ENCODE results near the gene SPRYD3.

The SPRYD3 gene

DNA sequence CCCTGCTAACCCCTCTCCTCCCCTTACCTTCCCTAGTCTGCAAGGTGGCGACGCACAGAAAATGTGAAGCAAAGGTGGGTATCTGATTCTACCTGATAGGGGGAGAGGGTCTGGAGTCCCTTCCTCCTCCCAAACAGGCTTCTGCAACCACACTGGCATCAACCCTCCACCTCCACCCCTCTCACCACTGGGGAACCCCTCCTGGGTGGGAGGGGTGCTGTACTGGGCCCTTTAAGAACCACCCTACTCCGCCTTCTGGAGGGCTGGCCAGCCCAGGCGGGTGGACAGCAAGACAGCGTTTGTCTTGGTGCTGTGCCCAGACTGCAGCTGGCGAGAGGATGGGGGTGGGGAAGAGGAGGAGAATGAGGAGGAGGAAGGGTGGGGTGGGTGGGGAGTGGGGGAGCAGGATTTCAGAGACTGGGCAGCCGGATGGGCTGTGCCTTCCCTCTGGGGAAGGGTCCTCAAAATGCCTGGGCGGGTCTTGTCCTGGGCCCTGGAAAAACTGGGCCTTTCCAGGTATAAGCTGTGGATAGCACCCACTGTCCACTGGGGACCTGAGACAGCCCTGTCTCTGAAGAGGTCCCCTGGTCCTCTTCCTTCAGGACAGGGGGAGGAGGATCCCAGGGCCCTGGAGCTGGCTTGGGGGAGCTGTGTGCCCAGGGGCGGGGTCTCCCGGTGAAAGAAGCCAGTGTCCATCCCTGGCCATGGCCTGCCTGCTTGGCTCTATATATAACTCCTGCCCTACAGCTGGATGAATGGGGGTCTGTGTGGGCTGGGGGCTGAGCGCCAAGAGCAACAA, 26.6 kb downstream of the SPRYD3 start (continued):
- TF ChIP-seq GLI4 (tag by site-specific recombination; IDR thresholded peaks at IDR 0.05) = no peak
- TF ChIP-seq ZNF513 (tag by site-specific recombination; IDR thresholded peaks at IDR 0.05) = no peak
- TF ChIP-seq, protein P1, sequence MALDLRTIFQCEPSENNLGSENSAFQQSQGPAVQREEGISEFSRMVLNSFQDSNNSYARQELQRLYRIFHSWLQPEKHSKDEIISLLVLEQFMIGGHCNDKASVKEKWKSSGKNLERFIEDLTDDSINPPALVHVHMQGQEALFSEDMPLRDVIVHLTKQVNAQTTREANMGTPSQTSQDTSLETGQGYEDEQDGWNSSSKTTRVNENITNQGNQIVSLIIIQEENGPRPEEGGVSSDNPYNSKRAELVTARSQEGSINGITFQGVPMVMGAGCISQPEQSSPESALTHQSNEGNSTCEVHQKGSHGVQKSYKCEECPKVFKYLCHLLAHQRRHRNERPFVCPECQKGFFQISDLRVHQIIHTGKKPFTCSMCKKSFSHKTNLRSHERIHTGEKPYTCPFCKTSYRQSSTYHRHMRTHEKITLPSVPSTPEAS (tag by site-specific recombination; IDR thresholded peaks at IDR 0.05) = no peak
- TF ChIP-seq ZNF148 (tag by site-specific recombination; IDR thresholded peaks at IDR 0.05; ENCODE audit: borderline replicate concordance) = no peak
- peak; percentile 59 for TF ChIP-seq SP3 (tag by site-specific recombination; IDR thresholded peaks at IDR 0.05)
- no peak for TF ChIP-seq ZBTB1 (tag by site-specific recombination; IDR thresholded peaks at IDR 0.05)
- 0 out of 2 replicates have a peak, but pooled peaks have one; percentile 66 for TF ChIP-seq KLF17 (tag by site-specific recombination; IDR thresholded peaks at IDR 0.05)
- no peak for TF ChIP-seq ZNF366 (tag by site-specific recombination; conservative IDR thresholded peaks at IDR 0.05)
- peak; percentile 87 for TF ChIP-seq ZBTB8A (tag by site-specific recombination; IDR thresholded peaks at IDR 0.05)
- TF ChIP-seq SP2 (tag by site-specific recombination; IDR thresholded peaks at IDR 0.05) = peak; percentile 64
- TF ChIP-seq, protein P2, sequence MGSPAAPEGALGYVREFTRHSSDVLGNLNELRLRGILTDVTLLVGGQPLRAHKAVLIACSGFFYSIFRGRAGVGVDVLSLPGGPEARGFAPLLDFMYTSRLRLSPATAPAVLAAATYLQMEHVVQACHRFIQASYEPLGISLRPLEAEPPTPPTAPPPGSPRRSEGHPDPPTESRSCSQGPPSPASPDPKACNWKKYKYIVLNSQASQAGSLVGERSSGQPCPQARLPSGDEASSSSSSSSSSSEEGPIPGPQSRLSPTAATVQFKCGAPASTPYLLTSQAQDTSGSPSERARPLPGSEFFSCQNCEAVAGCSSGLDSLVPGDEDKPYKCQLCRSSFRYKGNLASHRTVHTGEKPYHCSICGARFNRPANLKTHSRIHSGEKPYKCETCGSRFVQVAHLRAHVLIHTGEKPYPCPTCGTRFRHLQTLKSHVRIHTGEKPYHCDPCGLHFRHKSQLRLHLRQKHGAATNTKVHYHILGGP (tag by site-specific recombination; IDR thresholded peaks at IDR 0.05) = no peak
- TF ChIP-seq ZNF292 (tag by site-specific recombination; IDR thresholded peaks at IDR 0.05; ENCODE audit: borderline replicate concordance, low read depth) = no peak
- no peak for TF ChIP-seq ZSCAN16 (tag by site-specific recombination; IDR thresholded peaks at IDR 0.05)
- TF ChIP-seq MEIS1 (CRISPR knock-in tag; IDR thresholded peaks at IDR 0.05; ENCODE audit: borderline replicate concordance) = no peak
- TF ChIP-seq, protein P3, sequence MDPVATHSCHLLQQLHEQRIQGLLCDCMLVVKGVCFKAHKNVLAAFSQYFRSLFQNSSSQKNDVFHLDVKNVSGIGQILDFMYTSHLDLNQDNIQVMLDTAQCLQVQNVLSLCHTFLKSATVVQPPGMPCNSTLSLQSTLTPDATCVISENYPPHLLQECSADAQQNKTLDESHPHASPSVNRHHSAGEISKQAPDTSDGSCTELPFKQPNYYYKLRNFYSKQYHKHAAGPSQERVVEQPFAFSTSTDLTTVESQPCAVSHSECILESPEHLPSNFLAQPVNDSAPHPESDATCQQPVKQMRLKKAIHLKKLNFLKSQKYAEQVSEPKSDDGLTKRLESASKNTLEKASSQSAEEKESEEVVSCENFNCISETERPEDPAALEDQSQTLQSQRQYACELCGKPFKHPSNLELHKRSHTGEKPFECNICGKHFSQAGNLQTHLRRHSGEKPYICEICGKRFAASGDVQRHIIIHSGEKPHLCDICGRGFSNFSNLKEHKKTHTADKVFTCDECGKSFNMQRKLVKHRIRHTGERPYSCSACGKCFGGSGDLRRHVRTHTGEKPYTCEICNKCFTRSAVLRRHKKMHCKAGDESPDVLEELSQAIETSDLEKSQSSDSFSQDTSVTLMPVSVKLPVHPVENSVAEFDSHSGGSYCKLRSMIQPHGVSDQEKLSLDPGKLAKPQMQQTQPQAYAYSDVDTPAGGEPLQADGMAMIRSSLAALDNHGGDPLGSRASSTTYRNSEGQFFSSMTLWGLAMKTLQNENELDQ (tag by site-specific recombination; IDR thresholded peaks at IDR 0.05; ENCODE audit: low read depth) = no peak
- TF ChIP-seq ZNF624 (tag by site-specific recombination; IDR thresholded peaks at IDR 0.05) = no peak
- no peak for TF ChIP-seq ZNF155 (tag by site-specific recombination; IDR thresholded peaks at IDR 0.05)
- no peak for TF ChIP-seq ZEB2 (tag by site-specific recombination; IDR thresholded peaks at IDR 0.05)
- TF ChIP-seq, protein P4, sequence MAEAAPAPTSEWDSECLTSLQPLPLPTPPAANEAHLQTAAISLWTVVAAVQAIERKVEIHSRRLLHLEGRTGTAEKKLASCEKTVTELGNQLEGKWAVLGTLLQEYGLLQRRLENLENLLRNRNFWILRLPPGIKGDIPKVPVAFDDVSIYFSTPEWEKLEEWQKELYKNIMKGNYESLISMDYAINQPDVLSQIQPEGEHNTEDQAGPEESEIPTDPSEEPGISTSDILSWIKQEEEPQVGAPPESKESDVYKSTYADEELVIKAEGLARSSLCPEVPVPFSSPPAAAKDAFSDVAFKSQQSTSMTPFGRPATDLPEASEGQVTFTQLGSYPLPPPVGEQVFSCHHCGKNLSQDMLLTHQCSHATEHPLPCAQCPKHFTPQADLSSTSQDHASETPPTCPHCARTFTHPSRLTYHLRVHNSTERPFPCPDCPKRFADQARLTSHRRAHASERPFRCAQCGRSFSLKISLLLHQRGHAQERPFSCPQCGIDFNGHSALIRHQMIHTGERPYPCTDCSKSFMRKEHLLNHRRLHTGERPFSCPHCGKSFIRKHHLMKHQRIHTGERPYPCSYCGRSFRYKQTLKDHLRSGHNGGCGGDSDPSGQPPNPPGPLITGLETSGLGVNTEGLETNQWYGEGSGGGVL (tag by site-specific recombination; IDR thresholded peaks at IDR 0.05) = peak; percentile 52
- TF ChIP-seq PRDM10 (tag by site-specific recombination; IDR thresholded peaks at IDR 0.05) = no peak
- no peak for TF ChIP-seq ZNF184 (tag by site-specific recombination; IDR thresholded peaks at IDR 0.05)
- no peak for TF ChIP-seq HOXC10 (CRISPR knock-in tag; IDR thresholded peaks at IDR 0.05)
- no peak for TF ChIP-seq YY1 (tag by site-specific recombination; IDR thresholded peaks at IDR 0.05)
